HK-2 (cell line): ENCODE measurements around the gene SLC15A4.

Experiments used
- DNase-seq: peaks from one replicate; pipeline ENCODE4 v3.0.0-alpha.2; 2018; ENCODE audit not compliant: unreplicated experiment

SLC15A4 gene

GRCh38 chr12:128755566-128755965 lies 68.2 kb downstream of the SLC15A4 start:
- no peak for DNase-seq

GRCh38 chr12:128754275-128754674 lies 69.5 kb downstream of the SLC15A4 start:
- no peak for DNase-seq

GRCh38 chr12:128753438-128753837 lies 70.3 kb downstream of the SLC15A4 start:
- DNase-seq = no peak

- no peak for DNase-seq
Measured at GRCh38 chr12:128752386-128752785, 71.4 kb downstream of the SLC15A4 start.

GRCh38 chr12:128747441-128747840 lies 76.3 kb downstream of the SLC15A4 start:
- no peak for DNase-seq

- DNase-seq = no peak
Measured at GRCh38 chr12:128745772-128746689, 77.7 kb downstream of the SLC15A4 start.

- no peak for DNase-seq
Measured at GRCh38 chr12:128743916-128744315, 79.8 kb downstream of the SLC15A4 start.
